ENCODE data around the gene HDAC9.

Gene HDAC9

GRCh38 chr7:18472161-18472483 is 23.4 kb upstream of the HDAC9 start:
- no peak for DNase-seq (ENCODE audit: low spot score)
- TF ChIP-seq CTCF (IDR thresholded peaks at IDR 0.05; ENCODE audit: extremely low read depth, missing control alignments), result no peak

- TF ChIP-seq CTCF (IDR thresholded peaks at IDR 0.05; ENCODE audit: extremely low read depth, missing control alignments), result no peak
Observed at GRCh38 chr7:18473119-18473518, 22.4 kb upstream of the HDAC9 start.

GRCh38 chr7:18474944-18475343 is 20.6 kb upstream of the HDAC9 start:
- TF ChIP-seq CTCF (IDR thresholded peaks at IDR 0.05; ENCODE audit: extremely low read depth, missing control alignments), result no peak
- no peak for DNase-seq (ENCODE audit: low spot score)

More at GRCh38 chr7:18473119-18473518, 22.4 kb upstream of the HDAC9 start:
- no peak for DNase-seq (ENCODE audit: low spot score)

- TF ChIP-seq CTCF (IDR thresholded peaks at IDR 0.05; ENCODE audit: extremely low read depth, missing control alignments), result no peak
- no peak for DNase-seq (ENCODE audit: low spot score)
Observed at GRCh38 chr7:18475488-18475887, 20.1 kb upstream of the HDAC9 start.

GRCh38 chr7:18481776-18482175 is 13.8 kb upstream of the HDAC9 start:
- no peak for DNase-seq (ENCODE audit: low spot score)
- TF ChIP-seq CTCF (IDR thresholded peaks at IDR 0.05; ENCODE audit: extremely low read depth, missing control alignments), result no peak

GRCh38 chr7:18488049-18488448 is 7.5 kb upstream of the HDAC9 start:
- no peak for DNase-seq (ENCODE audit: low spot score)
- no peak for TF ChIP-seq CTCF (IDR thresholded peaks at IDR 0.05; ENCODE audit: extremely low read depth, missing control alignments)

- DNase-seq (ENCODE audit: low spot score), result no peak
- no peak for TF ChIP-seq CTCF (IDR thresholded peaks at IDR 0.05; ENCODE audit: extremely low read depth, missing control alignments)
Observed at GRCh38 chr7:18489624-18490023, 5.9 kb upstream of the HDAC9 start.
